Trophoblast cell (in vitro differentiated cells and primary cell): Measurements from ENCODE around the gene RDH12.

Experiments used
- DNase-seq, 2 donors: peaks; one replicate each; pipeline ENCODE4 v3.0.0-alpha.2; 2016
- H2AFZ ChIP-seq: 2 replicates; pipeline ENCODE4 v1.6.1; 2013; ENCODE audit warnings: low read length, moderate library complexity, mild to moderate bottlenecking; ENCODE audit not compliant: insufficient read depth, poor library complexity
- H2AK5ac ChIP-seq: 2 replicates; pipeline ENCODE4 v1.6.1; 2013; ENCODE audit warnings: mild to moderate bottlenecking, low read length
- H2BK120ac ChIP-seq: 2 replicates; pipeline ENCODE4 v1.6.1; 2013; ENCODE audit warnings: low read length, mild to moderate bottlenecking, moderate library complexity; ENCODE audit not compliant: insufficient read depth, poor library complexity
- H2BK12ac ChIP-seq: 2 replicates; pipeline ENCODE4 v1.6.1; 2013; ENCODE audit warnings: mild to moderate bottlenecking, low read length, moderate library complexity
- H2BK5ac ChIP-seq: 2 replicates; pipeline ENCODE4 v1.6.1; 2013; ENCODE audit warnings: low read length, low read depth, moderate library complexity, mild to moderate bottlenecking; ENCODE audit not compliant: poor library complexity
- H3K14ac ChIP-seq: 2 replicates; pipeline ENCODE4 v1.6.1; 2013; ENCODE audit warnings: mild to moderate bottlenecking, low read length
- H3K18ac ChIP-seq: 2 replicates; pipeline ENCODE4 v1.6.1; 2013; ENCODE audit warnings: mild to moderate bottlenecking, low read length
- H3K23ac ChIP-seq: 2 replicates; pipeline ENCODE4 v1.6.1; 2013; ENCODE audit warnings: low read length
- H3K27ac ChIP-seq: 2 replicates; pipeline ENCODE4 v1.5.1; 2013; ENCODE audit warnings: low read depth, mild to moderate bottlenecking, inconsistent platforms, low read length, moderate library complexity
- H3K27me3 ChIP-seq: 2 replicates; pipeline ENCODE4 v1.6.1; 2013; ENCODE audit warnings: inconsistent platforms, mild to moderate bottlenecking, low read length, moderate library complexity; ENCODE audit not compliant: insufficient read depth
- H3K36me3 ChIP-seq, 2 experiments: 1 replicate in 1 of 2; 2 replicates in 1 of 2; pipeline ENCODE4 v1.6.1; 2013; ENCODE audit warnings: low read length in 2 of 2, mild to moderate bottlenecking in 2 of 2, moderate library complexity in 1 of 2; ENCODE audit not compliant: insufficient read depth in 2 of 2, control insufficient read depth in 1 of 2
- H3K4ac ChIP-seq: 2 replicates; pipeline ENCODE4 v1.6.1; 2013; ENCODE audit warnings: low read depth, mild to moderate bottlenecking, low read length, moderate library complexity
- H3K4me1 ChIP-seq, 2 experiments: 1 replicate in 1 of 2; 2 replicates in 1 of 2; pipeline ENCODE4 v1.6.1; 2013; ENCODE audit warnings: low read length in 2 of 2, mild to moderate bottlenecking in 2 of 2, moderate library complexity in 1 of 2; ENCODE audit not compliant: insufficient read depth in 2 of 2, control insufficient read depth in 1 of 2
- H3K4me2 ChIP-seq: 2 replicates; pipeline ENCODE4 v1.6.1; 2013; ENCODE audit warnings: inconsistent platforms, mild to moderate bottlenecking, low read length, moderate library complexity
- H3K4me3 ChIP-seq: 2 replicates; pipeline ENCODE4 v1.5.1; 2013; ENCODE audit warnings: mild to moderate bottlenecking, low read depth, low read length, inconsistent platforms
- H3K79me1 ChIP-seq: one replicate; pipeline ENCODE4 v1.6.1; 2013; ENCODE audit warnings: low read length
- H3K79me2 ChIP-seq: 2 replicates; pipeline ENCODE4 v1.6.1; 2013; ENCODE audit warnings: low read length, mild to moderate bottlenecking; ENCODE audit not compliant: control insufficient read depth, insufficient read depth, poor library complexity
- H3K9ac ChIP-seq: 2 replicates; pipeline ENCODE4 v1.6.1; 2013; ENCODE audit warnings: mild to moderate bottlenecking, low read length
- H3K9me3 ChIP-seq: 2 replicates; pipeline ENCODE4 v1.6.1; 2013; ENCODE audit warnings: low read depth, mild to moderate bottlenecking, control low read depth, inconsistent platforms, low read length; ENCODE audit not compliant: insufficient read depth
- H4K12ac ChIP-seq: 2 replicates; pipeline ENCODE4 v1.6.1; 2013; ENCODE audit warnings: low read depth, mild to moderate bottlenecking, low read length, moderate library complexity
- H4K8ac ChIP-seq: 2 replicates; pipeline ENCODE4 v1.6.1; 2013; ENCODE audit warnings: low read depth, mild to moderate bottlenecking, low read length, moderate library complexity
- H4K91ac ChIP-seq: one replicate; pipeline ENCODE4 v1.6.1; 2013; ENCODE audit warnings: low read depth, mild to moderate bottlenecking, low read length, moderate library complexity
- WGBS: extraction: QIAGEN DNeasy Blood & Tissue Kit; methylation state at CpG from one replicate; pipeline ENCODE4 v1.1.7; 2013; ENCODE audit warnings: missing lambda C conversion rate; ENCODE audit not compliant: insufficient read length, insufficient coverage; ENCODE audit errors: extremely low coverage; 5-methylcytosine and 5-hydroxymethylcytosine counted together

RDH12 gene

DNA sequence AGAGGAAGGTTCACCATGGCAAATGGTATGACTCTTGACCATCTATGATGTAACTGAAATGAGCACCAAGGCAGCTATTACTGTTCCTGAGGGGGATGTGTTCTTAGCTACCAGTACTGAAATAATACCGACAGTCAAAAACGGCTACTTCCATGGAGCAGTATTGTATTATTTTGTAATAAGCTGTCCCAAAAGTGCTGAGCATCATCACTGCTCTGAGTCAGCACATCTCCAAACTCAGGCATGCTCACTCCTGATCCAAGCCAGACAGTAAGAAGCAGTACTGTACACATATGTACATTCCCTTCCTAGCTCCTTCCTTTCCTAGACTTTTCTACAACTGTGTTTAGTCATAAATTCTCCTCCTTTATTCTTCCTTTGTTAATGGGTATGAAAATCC is 35.8 kb upstream of the RDH12 start:
- H3K27me3 ChIP-seq: no peaks in the 10 kb centered on the region
- WGBS: no CpG with 5 or more reads among the region's 2 CpGs
- H2BK12ac ChIP-seq: no peak overlapping the region
- no peak overlapping the region for H3K4me3 ChIP-seq
- H3K36me3 ChIP-seq: peaks cover 0 to 4% of the 10 kb centered on the region in 2 experiments
- no peak for DNase-seq
- no peak overlapping the region for H3K9ac ChIP-seq
- H3K23ac ChIP-seq: no peak overlapping the region
- no peak overlapping the region for H3K4me2 ChIP-seq
- no peak overlapping the region for H2BK5ac ChIP-seq
- H4K12ac ChIP-seq: no peak overlapping the region
- no peaks in the 10 kb centered on the region for H3K9me3 ChIP-seq
- H2AK5ac ChIP-seq: no peak overlapping the region
- H3K27ac ChIP-seq: no peak overlapping the region
- no peak overlapping the region for H4K91ac ChIP-seq
- peaks cover 1% of the 10 kb centered on the region for H3K79me2 ChIP-seq
- no peaks in the 10 kb centered on the region for H3K4me1 ChIP-seq
- no peak overlapping the region for H2BK120ac ChIP-seq
- peak overlapping the region; percentile 60 for H3K4ac ChIP-seq
- no peak overlapping the region for H2AFZ ChIP-seq
- H4K8ac ChIP-seq: no peak overlapping the region
- no peak overlapping the region for H3K14ac ChIP-seq
- no peaks in the 10 kb centered on the region for H3K79me1 ChIP-seq
- no peak overlapping the region for H3K18ac ChIP-seq

DNA sequence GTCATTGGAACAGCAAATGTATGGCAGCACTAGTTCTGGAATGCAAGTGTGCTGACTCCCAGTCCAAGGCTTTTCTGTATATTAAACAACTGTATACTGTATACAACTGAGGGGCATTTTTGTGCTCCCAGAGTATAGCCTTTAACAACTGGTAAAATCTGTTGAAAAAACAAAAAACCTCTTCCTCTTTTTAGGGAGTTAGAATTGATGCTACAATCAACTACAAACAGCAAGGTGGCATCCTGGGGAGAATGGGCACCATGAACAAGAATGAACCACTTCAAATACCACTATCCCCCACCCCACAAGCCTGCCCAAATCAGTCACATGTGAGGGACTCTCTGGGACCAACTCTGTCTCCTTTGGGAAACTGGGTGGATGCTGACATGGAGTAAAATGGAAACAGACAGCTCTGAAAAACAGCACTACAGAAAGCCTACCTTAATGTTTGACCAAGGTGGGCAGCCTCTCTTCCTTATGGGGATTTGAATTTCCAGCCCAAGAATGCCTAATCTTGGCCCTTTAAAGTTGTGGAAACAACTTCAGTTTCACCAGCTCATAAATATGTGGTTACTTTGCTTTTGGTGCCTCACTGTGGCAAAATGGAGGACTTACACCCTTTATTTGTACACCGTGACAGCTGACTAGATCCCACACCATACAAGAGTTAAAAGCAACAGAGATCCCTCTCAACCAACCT is 34.8 kb upstream of the RDH12 start:
- Histone ChIP-seq H3K4me2 (no peak overlapping the region), H4K8ac (no peak overlapping the region), H3K23ac (no peak overlapping the region), H3K36me3 (peaks cover 0 to 4% of the 10 kb centered on the region in 2 experiments), H3K4ac (peak overlapping the region; percentile 80), H3K79me1 (no peaks in the 10 kb centered on the region), H2BK12ac (no peak overlapping the region), H3K9ac (peak overlapping the region; percentile 4), H4K91ac (no peak overlapping the region), H2AK5ac (no peak overlapping the region), H2AFZ (no peak overlapping the region), H2BK120ac (no peak overlapping the region), H3K27me3 (no peaks in the 10 kb centered on the region), H2BK5ac (no peak overlapping the region), H3K4me3 (no peak overlapping the region), H3K14ac (no peak overlapping the region), H3K4me1 (no peaks in the 10 kb centered on the region), H3K9me3 (no peaks in the 10 kb centered on the region), H3K27ac (no peak overlapping the region), H3K79me2 (peaks cover 1% of the 10 kb centered on the region), H4K12ac (no peak overlapping the region), H3K18ac (peak overlapping the region; percentile 33)
- no CpG with 5 or more reads among the region's 1 CpG for WGBS
- DNase-seq: peak; percentile 30 to 66

DNA sequence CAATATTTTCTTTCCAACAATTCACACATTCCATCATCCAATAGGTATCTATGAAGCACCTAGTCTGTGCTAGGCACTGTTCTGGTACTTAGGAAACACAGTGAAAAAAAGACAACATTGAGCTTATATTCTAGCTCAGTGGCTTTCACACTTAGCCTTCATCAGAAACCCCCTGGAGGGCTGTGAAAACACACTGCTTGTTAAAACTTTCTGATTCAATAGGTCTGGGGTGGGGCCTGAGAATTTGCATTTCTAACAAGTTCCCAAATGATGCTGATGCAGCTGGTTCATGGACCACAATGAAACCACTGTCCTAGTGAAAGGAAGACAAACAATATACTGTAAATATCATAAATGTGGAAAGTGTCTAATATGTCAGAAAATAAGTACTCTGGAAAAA is 33.1 kb upstream of the RDH12 start:
- DNase-seq: no peak
- Histone ChIP-seq H3K23ac (no peak overlapping the region), H4K91ac (no peak overlapping the region), H3K18ac (no peak overlapping the region), H2BK5ac (no peak overlapping the region), H3K36me3 (peaks cover 0 to 4% of the 10 kb centered on the region in 2 experiments), H4K8ac (no peak overlapping the region), H3K9ac (no peak overlapping the region), H3K14ac (no peak overlapping the region), H3K4me3 (no peak overlapping the region), H3K79me2 (peaks cover 1% of the 10 kb centered on the region), H3K79me1 (no peaks in the 10 kb centered on the region), H2AK5ac (no peak overlapping the region), H2BK12ac (no peak overlapping the region), H3K4me2 (no peak overlapping the region), H3K4me1 (no peaks in the 10 kb centered on the region), H3K4ac (no peak overlapping the region), H2AFZ (no peak overlapping the region), H3K27ac (no peak overlapping the region), H3K27me3 (no peaks in the 10 kb centered on the region), H4K12ac (no peak overlapping the region), H2BK120ac (no peak overlapping the region), H3K9me3 (no peaks in the 10 kb centered on the region)

DNA sequence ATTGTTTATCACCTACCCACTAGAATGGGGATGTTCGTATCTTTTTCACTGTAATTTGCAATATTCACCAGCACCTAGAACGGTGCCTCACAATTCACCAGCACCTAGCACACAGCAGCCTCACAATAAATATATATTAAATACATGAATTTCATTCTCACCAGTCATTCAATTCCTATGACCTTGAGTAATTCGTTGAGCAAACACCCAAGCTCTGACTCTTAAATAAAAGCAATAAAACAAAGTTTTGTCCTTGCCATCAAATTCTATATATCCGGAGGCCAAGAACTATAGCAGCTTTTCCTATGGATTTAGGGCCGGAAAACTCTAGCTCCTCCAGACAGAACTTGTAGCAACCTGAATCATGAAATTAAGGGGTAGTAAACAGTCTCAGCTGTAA is 28.2 kb upstream of the RDH12 start:
- H3K79me2 ChIP-seq: peaks cover 6% of the 10 kb centered on the region
- H2BK12ac ChIP-seq: no peak overlapping the region
- no peak overlapping the region for H4K12ac ChIP-seq
- H3K27me3 ChIP-seq: no peaks in the 10 kb centered on the region
- no peak overlapping the region for H3K18ac ChIP-seq
- no peak overlapping the region for H4K8ac ChIP-seq
- no peak overlapping the region for H2BK5ac ChIP-seq
- H3K4me1 ChIP-seq: peaks cover 0 to 2% of the 10 kb centered on the region in 2 experiments
- no peak overlapping the region for H3K27ac ChIP-seq
- H3K9ac ChIP-seq: no peak overlapping the region
- peaks cover 6% of the 10 kb centered on the region for H3K79me1 ChIP-seq
- H3K36me3 ChIP-seq: peaks cover 10 to 12% of the 10 kb centered on the region in 2 experiments
- peak overlapping the region; percentile 67 for H3K4me2 ChIP-seq
- no peak overlapping the region for H4K91ac ChIP-seq
- peak overlapping the region; percentile 80 for H3K4ac ChIP-seq
- no peaks in the 10 kb centered on the region for H3K9me3 ChIP-seq
- peak in 1 of 2 donors; percentile 5 for DNase-seq
- H3K4me3 ChIP-seq: no peak overlapping the region
- H3K14ac ChIP-seq: no peak overlapping the region
- no CpG with 5 or more reads among the region's 5 CpGs for WGBS
- H3K23ac ChIP-seq: no peak overlapping the region
- H2AFZ ChIP-seq: no peak overlapping the region
- no peak overlapping the region for H2BK120ac ChIP-seq
- H2AK5ac ChIP-seq: no peak overlapping the region
